Measurements from ENCODE around the gene CSNK1G1.
"Not testable (repeated sequence)": the region's sequence is repeated elsewhere in the genome, so short reads cannot be mapped to it uniquely, and the experiment has no call there.

CSNK1G1 gene

DNA sequence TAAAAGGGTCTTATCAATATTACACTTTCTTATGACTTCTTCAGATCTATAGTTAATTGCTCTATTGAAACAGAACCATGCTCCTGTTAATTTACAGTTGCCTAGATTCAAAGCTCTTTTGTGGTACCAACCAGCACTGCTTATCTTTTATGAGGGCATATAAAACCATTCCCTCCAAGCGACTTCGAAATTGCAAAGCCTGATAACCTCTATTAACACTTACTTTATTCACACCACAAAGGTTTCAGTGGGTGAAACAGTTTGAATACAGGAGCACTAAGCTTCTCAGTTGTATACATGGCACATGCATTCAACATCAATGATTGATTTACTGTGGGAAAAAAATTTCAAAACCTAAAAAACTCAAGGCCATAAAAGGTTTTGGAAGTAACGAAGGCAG lies 118.3 kb downstream of the CSNK1G1 start:
- DNase-seq (ENCODE audit: low read depth in 2 of 2): no peak

- DNase-seq (ENCODE audit: low read depth in 2 of 2): no peak
Observed at GRCh38 chr15:64236156-64236894, 119.6 kb downstream of the CSNK1G1 start.

- DNase-seq (ENCODE audit: low read depth in 2 of 2): no peak
Observed at GRCh38 chr15:64235552-64235951, 120.4 kb downstream of the CSNK1G1 start.

DNA sequence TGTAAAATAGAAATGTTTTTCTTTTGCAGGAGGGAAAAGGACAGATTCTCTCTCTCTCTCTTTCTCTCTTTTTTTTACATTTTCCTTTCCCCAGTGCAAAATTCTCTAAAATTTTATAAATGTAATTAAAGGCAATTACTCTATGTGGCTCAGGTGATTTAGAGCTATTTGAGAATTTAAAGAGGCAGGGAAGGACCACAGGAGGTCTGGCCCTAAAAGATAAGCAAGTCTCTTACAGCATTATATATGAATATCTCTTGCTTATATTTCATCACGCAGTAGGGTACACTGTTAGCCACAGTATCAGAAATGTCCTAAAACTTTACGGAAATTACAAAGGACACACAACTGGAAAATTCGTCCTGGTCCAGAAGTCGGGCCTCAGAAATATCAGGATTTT lies 122.7 kb downstream of the CSNK1G1 start:
- no peak for DNase-seq (ENCODE audit: low read depth in 2 of 2)

DNA sequence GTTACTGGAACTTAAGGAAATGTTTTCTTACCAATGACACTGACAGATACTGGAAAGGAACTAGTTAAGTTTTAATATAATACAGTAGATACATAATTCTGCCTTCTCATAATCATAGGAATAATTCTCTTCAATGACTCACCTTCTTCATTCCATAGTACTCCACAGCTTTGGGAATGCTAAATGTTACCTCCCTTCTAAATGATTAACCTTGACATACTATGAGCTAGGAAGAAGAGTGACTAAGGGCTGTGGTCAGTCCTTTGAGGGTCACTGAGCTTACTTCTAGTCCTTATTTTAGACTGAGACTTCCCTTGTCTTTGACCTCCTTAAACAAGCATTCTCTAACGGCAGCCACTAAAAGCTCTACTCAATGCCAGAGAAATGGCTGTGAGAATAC lies 123.6 kb downstream of the CSNK1G1 start:
- no peak for DNase-seq (ENCODE audit: low read depth in 2 of 2)

DNA sequence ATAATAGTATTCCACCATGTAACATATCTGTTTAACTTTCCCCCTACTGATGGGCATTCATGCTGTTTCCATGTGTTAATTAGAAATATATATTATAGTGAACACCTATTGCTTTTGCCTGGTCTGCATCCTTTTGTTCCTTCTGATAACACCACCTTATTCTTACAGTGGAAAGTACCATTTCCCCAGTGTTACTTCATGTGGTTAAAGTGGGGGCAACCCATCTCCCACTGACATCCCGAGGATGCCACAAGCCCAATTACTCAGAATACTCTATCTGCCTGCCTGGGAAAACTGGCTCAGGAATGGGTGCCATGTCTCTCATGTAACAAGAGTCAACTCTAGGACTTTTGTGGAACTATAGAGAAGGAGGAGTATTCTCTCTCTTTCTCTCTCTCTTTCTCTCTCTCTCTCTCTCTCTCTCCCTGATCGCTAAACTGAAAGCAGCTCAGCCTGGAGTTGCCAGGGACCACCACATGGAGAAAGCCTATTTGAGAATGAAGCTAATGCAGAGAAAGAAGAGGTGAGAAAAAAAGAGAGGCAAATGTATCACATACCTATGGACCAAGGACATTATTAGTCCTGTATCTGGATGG lies 126.7 kb downstream of the CSNK1G1 start:
- DNase-seq (ENCODE audit: low read depth in 2 of 2): no peak

DNA sequence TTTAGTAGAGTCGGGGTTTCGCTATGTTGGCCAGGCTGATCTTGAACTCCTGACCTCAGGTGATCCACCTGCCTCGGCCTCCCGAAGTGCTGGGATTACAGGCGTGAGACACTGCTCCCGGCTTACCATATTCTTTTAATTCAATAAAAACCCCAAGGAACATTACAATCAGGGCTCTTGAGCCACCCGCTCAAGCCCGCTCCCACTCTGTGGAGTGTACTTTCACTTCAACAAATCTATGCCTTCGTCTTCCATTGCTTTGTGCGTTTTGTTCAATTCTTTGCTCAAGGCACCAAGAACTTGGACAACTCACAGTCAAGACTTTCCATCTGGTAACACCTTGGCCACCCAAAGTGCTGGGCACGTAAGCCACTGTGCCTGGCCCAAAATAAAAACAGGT lies 130.2 kb downstream of the CSNK1G1 start:
- no peak for DNase-seq (ENCODE audit: low read depth in 2 of 2)

DNA sequence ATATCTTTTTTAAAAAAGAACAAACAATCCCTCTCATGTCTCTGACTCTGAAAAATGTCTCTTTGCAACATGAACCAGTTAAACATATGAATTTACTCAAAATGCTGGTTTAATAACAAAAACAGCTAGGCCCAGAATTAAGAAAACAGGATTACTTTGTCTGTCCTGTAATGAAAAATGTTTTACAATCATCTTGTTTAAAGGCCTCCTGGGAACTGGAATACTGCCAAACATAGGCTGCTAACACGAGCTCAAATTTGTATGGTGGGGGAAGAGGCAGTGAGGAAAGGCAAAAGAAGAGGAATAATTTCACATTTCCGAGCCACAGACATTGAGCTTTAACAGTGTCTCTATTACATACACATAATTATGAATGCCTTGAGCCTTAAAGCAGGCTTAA lies 131.5 kb downstream of the CSNK1G1 start:
- DNase-seq (ENCODE audit: low read depth in 2 of 2): no peak

GRCh38 chr15:64223882-64224281 lies 132.1 kb downstream of the CSNK1G1 start:
- DNase-seq (ENCODE audit: low read depth in 2 of 2): no peak

- no peak for DNase-seq (ENCODE audit: low read depth in 2 of 2)
Observed at GRCh38 chr15:64222573-64223366, 133.2 kb downstream of the CSNK1G1 start.

DNA sequence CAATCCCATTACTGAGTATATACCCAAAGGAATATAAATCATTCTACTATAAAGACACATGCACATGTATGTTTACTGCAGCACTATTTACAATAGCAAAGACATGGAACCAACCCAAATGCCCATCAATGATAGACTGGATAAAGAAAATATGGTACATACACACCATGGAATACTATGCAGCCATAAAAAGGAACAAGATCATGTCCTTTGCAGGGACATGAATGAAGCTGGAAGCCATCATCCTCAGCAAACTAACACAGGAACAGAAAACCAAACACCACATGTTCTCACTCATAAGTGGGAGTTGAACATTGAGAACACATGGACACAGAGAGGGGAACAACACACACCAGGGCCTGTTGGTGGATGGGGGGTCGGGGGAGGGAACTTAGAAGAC lies 134.1 kb downstream of the CSNK1G1 start:
- not testable (repeated sequence) for DNase-seq (ENCODE audit: low read depth in 2 of 2)

DNA sequence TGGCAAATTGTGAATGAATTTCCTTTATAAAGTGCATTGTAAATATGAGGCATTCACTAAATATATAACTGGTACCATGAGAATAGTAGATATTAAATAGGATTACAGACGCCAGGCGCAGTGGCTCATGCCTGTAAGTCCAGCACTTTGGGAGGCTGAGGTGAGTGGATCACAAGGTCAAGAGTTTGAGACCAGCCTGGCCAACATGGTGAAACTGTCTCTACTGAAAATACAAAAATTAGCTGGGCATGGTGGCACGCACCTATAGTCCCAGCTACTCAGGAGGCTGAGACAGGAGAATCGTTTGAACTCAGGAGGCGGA lies 138.6 kb downstream of the CSNK1G1 start:
- not testable (repeated sequence) for DNase-seq (ENCODE audit: low read depth in 2 of 2)

DNA sequence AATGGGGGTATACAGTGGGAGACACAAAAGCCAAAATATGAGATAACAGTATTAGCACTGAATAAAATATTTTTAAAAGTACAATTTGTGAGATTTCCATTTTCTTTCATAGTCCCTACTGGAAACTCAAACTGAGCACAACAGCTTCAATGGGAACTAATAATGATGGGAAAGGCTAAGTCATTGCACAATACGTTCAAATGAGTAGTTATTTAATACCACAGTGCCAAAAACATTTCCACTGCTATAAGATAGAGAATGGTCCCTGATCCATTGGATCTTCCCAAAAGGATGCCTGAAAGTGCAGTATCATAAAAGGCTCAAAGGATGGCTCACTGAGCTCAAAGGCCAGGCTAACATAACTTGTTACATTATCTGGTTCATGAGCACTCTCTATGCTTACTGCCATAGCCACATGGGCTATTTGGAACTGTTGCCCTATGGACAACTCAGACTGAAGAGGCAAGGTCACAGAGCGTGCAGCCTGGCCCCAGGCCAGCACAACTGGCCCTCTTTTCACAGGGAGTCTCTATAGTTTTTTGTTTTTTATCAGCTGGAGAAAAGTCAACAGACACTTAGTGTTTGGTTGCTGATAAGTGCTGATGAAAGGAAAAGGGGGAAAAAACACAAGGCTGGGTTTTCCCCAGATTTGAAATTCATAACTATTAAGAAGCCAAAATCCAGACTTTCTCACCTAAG lies 139.1 kb downstream of the CSNK1G1 start:
- DNase-seq (ENCODE audit: low read depth in 2 of 2): no peak

- DNase-seq (ENCODE audit: low read depth in 2 of 2): no peak
Observed at GRCh38 chr15:64216196-64216595, 139.8 kb downstream of the CSNK1G1 start.

- DNase-seq (ENCODE audit: low read depth in 2 of 2): no peak
Observed at GRCh38 chr15:64213646-64214045, 142.3 kb downstream of the CSNK1G1 start.

- no peak for DNase-seq (ENCODE audit: low read depth in 2 of 2)
Observed at GRCh38 chr15:64211696-64212095, 144.3 kb downstream of the CSNK1G1 start.

DNA sequence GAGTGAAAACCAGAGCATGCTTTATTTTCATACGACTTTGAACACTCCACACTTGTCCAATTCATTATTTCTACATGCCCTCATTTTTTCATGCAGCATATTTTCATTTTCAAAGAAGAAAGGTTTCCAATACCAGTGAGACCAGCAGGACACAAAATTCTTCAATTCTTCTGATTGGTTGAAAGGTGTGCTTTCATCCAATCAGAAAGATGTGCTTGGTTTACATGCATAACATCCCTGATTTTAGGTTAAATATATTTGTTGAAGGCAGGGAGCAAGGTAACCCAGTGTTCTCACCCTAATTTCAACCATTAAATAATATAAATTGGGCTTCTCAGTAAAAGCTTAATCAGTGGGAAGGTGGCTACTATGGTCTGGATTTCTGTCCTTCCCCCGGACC lies 145.6 kb downstream of the CSNK1G1 start:
- DNase-seq (ENCODE audit: low read depth in 2 of 2): no peak

DNA sequence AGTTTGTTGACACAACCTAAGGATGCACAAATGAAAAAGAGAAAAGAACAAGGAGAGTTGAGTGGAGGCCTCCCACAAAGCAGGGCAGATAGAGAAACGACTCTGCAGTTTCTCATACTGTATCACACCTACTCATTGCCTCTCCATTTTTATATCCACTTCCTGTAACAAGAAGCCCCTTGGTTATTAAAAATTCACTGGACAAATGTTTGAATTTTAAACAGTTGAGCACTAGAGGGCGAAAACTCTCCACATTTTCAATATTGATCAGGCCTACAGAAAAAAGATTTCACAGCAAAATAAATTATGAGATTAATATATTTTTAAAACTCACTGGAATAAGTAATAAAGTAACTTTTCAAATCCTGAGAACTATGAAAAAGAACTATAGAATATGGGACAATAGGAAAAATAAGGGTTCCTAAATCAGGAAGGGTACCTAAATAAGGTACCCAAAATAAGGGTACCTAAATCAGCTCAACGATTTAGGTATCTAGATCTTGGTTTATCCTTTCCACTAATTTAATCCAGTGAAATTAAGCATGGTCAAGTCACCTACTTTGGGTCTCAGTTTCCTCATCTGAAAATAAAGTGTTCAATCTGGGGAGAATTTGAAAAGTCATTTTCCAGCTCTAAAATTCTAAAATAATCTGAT lies 146.2 kb downstream of the CSNK1G1 start:
- no peak for DNase-seq (ENCODE audit: low read depth in 2 of 2)

DNA sequence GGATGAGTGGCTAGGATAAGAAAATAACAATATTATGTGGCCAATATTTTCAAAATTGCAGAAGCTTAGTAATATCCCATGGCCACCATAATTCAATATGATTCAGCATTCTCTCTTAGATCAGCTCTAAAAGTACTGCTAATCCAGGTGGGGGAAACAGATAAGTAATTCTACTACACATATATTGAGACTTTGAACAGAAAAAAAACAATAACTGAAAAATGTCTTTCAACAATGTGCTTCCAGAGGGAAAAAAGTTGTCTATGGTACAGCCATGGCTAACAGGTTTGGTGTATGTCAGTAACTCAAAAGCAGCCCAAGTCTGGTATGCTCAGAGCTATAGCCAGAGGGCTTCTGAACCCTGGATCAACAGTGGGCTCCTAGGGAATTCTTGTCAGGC lies 150.8 kb downstream of the CSNK1G1 start:
- DNase-seq (ENCODE audit: low read depth in 2 of 2): no peak

GRCh38 chr15:64197425-64197824 lies 158.5 kb downstream of the CSNK1G1 start:
- DNase-seq (ENCODE audit: low read depth in 2 of 2): no peak

GRCh38 chr15:64193971-64194370 lies 162.0 kb downstream of the CSNK1G1 start:
- no peak for DNase-seq (ENCODE audit: low read depth in 2 of 2)

Measured in stimulated activated CD8-positive, alpha-beta memory T cell treated with anti-CD3 and anti-CD28 coated beads, Interleukin-2, amount 100 ng/mL, for 1 hour (primary cell).